ENCODE data around the gene SERPINA3.
"Not testable (repeated sequence)": the region's sequence is repeated elsewhere in the genome, so short reads cannot be mapped to it uniquely, and the experiment has no call there.

Gene SERPINA3

GRCh38 chr14:94584591-94585280 is 27.5 kb upstream of the SERPINA3 start:
- no peak for DNase-seq

- no peak for DNase-seq
These were observed 25.6 kb upstream of the SERPINA3 start for GRCh38 chr14:94586635-94587034.

DNA sequence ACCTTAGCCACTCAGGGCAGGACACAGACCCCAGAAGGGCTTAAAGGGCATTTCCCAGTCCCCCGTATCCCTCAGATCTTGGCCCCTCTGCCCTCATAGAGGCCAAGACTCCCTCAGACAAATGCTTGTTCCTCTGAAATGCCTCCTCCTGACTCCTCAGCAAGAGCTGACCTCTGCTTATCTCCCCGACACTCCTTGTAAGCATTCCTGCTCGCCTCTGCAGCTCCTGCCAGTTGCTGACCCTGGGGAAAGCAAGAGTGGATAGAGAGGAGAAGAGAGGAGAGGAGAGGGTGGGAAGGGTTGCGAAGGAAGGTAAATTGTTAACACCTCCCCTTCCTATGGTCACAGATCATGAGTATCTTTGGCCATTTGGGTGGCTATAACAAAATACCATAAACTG is 23.9 kb upstream of the SERPINA3 start:
- DNase-seq: no peak

GRCh38 chr14:94591073-94591472 is 21.1 kb upstream of the SERPINA3 start:
- DNase-seq: no peak

GRCh38 chr14:94591871-94592270 is 20.3 kb upstream of the SERPINA3 start:
- DNase-seq: no peak

DNA sequence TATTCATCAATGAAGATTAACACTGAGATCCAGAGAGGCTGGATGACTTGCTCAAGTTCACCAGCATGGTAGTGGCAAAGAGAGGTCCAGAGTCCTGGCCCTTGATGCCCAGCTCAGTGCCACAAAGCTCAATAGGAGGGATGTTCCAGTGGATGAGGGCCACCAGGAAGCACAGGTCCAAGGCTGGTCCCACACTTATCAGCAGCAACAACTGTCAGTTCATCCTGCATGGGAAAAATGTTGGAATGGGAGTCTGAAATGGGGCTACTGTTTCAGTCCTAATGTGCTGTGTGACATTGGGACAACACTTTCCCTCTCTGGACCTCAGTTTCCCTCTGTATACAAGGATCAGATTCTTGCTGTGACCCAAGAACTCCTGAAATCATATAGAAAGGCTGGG is 19.7 kb upstream of the SERPINA3 start:
- DNase-seq: no peak

- DNase-seq: no peak
These were observed 18.8 kb upstream of the SERPINA3 start for GRCh38 chr14:94593376-94593748.

DNA sequence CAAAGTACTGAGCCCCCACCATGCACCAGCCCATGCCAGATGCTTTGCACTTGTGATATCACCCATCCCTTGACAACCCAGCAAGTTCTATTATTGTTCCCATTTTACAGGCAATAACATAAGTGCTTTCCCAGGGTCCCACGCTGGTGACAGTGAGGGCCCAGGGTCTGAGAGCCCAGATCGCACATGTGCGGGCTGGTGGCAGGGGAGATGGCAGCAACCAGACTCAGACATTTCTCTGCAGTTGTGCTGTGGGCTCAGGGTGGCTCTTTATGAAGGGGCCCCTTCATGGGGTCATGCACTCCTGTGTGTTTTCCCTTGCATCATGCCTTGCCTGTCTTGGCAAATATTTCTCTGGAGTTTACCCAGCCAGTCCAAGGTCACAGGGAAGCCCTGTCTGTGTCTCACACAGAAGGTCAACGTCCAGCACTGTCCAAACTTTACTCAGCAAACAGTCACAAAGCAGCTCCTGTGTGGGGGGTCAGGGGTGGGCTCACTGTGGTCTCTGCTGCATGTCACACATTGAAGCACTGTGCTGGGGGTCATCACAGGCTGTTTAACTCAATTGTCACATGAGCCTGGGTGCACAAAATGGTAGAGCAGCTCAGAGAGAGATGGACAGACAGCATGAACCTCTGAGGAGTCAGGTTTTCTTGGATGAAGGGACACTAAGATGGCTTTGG is 18.3 kb upstream of the SERPINA3 start:
- no peak for DNase-seq

DNA sequence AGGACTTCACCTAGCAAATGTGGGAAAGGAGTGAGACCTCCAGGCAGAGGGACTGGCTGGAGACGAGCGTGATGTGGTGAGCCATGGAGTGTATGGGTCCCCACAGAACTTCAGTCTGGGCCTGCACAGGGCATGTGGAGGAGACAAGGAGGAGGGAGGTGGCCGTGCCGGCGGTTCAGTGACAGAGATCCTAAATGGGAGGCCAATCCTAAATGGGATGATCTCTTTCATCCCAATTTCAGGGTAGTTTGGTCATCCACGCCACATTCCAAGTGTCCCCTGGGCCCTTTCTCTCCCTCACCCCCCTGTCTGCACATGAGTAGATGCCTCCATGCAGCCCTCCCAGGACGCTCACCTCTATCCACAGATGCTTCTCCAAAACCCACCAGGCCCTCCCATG is 17.8 kb upstream of the SERPINA3 start:
- no peak for DNase-seq

DNA sequence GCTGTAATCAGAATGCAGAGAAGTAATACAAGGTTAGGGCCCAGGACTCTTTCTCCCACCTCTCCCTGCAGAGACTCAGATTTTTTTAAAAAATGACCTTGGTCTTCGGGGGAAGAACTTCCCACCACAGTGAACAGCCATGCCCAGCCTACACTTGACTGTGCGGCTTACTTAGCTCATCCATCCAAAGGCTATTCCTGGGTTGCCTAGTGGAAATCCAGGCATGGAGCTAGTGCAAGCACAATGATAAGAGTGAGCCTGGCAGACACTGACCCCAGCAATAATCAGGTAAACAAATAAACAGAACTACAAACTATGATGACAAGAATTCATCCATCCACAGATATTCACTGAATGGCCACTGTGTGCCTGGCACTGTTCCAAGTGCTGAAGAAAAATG is 16.3 kb upstream of the SERPINA3 start:
- DNase-seq: no peak

GRCh38 chr14:94596361-94596760 is 15.8 kb upstream of the SERPINA3 start:
- no peak for DNase-seq

GRCh38 chr14:94597788-94598187 is 14.4 kb upstream of the SERPINA3 start:
- DNase-seq: no peak

DNA sequence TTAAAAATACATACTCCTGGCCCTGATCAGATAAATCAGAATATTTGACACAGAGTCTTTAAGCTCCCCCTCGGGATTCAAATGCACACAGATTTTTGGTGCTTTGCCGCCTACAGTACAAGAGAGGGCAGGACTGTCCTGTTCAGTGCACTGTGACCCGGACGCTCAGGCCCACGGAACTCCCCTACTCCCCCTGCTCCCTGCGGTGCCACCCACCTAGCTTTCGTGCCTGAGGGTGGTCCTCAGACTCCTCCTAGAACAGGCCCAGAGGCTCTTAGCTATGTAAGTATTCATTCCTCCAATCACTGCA is 13.7 kb upstream of the SERPINA3 start:
- DNase-seq: no peak

DNA sequence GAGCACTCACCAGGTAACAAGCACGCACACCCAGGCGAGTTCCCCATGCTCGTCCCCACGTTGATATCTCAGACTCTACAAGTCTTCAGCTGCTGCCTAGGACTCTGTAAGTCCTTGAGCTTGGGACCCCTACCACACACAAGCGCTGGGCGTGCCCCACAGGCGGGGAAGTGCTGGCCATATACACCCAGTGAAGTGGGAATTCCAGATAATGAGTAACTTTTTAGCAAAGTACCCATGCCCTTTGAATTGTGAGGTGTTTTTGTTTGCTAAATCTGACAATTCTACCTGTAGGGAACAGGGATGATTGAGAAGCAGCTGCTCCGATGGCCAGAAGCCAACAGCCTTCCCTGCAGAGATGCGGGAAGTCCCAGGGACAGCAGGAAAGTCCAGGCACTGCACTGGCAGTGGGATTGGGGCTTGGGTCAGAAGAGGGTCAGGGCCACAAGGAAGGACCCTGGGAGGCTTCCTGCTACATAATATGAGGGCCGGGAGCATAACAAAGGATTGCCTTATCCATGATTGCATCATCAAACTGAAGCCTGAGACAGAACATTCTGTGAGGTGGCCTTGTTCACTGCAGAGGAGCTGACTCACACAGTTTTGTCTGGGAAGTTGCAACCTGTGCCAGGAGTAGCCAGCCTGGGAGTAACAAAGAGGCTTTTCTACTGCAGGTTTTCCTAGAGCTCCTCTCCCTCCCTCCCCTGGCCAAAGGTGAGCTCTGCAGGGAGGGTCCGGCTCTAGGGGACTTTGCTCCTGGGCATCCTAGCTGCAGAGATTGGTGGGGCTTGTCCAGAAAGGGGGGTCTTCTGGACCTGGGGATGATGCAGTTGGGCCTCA is 13.2 kb upstream of the SERPINA3 start:
- no peak for DNase-seq

DNA sequence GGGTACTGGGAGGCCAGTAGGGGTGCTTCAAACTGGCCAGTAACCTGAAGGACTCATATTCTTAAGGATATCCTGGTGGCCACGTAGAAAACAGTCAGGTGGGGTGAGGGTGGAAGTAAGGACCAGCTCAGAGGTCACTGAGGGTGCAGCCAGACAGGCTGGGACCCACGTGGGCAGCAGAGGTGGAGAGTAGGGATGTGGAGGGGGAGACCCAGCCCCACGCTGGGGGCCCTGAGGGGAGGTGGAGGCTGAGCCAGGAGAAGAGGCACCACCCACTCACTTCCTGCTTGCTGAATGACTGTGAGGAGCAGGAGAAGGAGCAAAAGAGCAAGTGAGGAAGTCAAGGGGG is 12.6 kb upstream of the SERPINA3 start:
- no peak for DNase-seq

- DNase-seq: no peak
These were observed 12.0 kb upstream of the SERPINA3 start for GRCh38 chr14:94600148-94600545.

- DNase-seq: no peak
These were observed 10.3 kb upstream of the SERPINA3 start for GRCh38 chr14:94601884-94602391.

DNA sequence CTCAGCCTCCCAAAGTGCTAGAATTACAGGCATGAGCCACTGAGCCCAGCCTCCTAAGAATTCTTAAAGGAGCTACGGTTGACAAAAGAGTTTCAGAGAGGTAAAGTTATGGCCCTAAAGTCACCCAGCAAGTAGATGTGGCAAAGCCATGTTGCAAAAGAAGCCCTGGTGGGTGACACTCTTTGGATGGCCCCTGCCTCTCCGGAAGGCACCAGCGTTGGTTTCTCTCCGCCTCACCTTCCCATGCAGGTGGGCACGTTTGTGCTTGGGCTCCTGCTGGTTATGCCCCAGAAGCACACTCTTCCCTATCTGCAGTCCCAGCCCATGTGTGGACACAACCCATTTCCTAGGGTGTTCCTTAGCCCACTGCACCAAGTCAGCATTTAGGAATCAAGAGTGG is 9.5 kb upstream of the SERPINA3 start:
- no peak for DNase-seq

DNA sequence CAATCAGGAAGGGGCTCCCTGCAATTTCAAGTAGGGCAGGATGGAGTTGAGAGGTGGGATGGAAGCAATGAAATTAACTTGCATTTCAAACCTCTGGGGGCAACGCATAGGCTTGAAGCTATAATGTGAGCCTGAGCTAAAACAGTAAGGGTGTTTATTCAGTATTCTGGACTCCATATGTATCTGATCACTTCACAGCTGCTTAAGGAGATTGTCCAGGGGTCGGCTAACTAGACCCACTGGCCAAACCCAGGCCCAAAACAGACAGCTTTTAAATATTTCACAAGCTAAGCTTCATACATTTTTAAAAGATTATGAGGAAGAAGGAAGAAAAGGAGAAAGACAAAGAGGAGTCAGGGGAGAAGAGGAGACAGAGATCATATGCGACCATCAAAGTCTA is 6.8 kb upstream of the SERPINA3 start:
- DNase-seq: no peak

- not testable (repeated sequence) for DNase-seq
These were observed 3.2 kb upstream of the SERPINA3 start for GRCh38 chr14:94608966-94609365.

GRCh38 chr14:94611179-94611578 is 1.0 kb upstream of the SERPINA3 start:
- no peak for DNase-seq

DNA sequence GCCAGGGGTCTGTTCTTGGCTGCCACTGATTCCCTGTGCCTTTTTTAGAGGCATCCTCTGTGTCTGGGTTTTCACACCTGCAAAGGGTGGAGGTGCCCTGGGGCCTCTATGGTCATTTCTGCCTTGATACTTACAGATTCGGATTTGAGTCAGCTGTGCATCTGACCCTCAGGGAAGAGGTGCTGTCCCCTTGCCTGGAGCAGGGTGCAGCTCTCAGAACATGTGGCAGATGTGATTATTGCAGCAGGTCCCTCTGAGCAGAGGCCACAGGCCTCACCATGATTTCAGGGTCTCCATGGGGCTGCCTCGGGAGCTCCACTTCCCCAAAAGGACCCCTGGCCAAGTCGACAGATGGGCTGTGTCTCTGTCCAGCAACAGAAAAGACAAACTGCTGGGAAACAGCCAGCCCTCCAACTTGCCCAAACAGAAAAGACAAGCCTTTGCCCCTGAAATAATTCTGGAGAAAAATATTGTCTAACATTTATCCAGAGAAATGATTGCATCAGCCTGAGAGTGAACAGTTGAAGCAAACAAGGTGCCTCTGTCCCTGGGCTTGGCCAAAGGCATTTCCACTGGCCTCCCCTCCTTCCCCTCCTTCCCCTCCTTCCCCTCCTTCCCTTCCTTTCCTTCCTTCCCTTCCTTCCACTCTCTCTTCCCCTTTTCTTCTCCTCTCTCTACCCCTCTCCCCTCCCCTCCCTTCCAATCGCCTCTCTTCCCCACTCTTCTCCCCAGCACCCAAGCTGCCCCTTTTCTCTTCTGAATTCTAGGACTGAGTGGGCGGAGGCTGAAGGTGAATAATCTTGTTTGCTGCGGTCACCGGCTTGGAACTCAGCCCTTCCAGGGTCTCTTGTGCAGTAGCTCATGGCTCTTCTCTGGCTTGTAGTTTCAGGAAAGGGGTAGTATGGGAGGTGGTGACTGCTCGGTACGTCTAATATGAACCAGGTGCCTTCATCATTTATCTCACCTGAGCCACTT is 676 bp downstream of the SERPINA3 start:
- DNase-seq: no peak

Measured in stimulated activated CD4-positive, alpha-beta T cell treated with anti-CD3 and anti-CD28 coated beads, Interleukin-4, amount 100 ng/mL, for 4 hours (primary cell).